Lung (tissue), 12 donors: ENCODE results near the gene BAHCC1. TPM values are rescaled to one million over a fixed set of nuclear protein-coding genes. Genes with fewer than 3 reads are reported as not detected.
A peak's percentile ranks its signal among the peaks of the same experiment; 100 is the strongest.

Experiments used
- ATAC-seq: fragments of 200-7000 bp; cut with Tn5 transposase; one replicate; pipeline ENCODE4 v1.9.1; 2020; ENCODE audit warnings: moderate number of reproducible peaks; ENCODE audit not compliant: insufficient read depth, low FRiP score
- DNase-seq, 3 donors: peaks; one replicate each; pipeline ENCODE4 v3.0.0-alpha.2; 2013 to 2017
- H3K27ac ChIP-seq, 2 donors: one replicate each; pipeline ENCODE4 v1.5.1; 2013; ENCODE audit warnings: mild to moderate bottlenecking in 2 of 2, moderate library complexity in 2 of 2, control low read depth in 1 of 2, inconsistent platforms in 1 of 2, low read depth in 1 of 2, low read length in 1 of 2
- H3K27me3 ChIP-seq, 3 donors: one replicate each; pipeline ENCODE4 v1.5.1; 2013; ENCODE audit warnings: low read length in 2 of 3; ENCODE audit not compliant: control insufficient read depth in 3 of 3, insufficient read depth in 3 of 3
- H3K36me3 ChIP-seq, 4 donors: one replicate each; pipeline ENCODE4 v1.5.1; 2013; ENCODE audit warnings: low read length in 4 of 4, mild to moderate bottlenecking in 1 of 4, moderate library complexity in 1 of 4; ENCODE audit not compliant: control insufficient read depth in 4 of 4, insufficient read depth in 4 of 4
- H3K4me1 ChIP-seq, 5 donors: one replicate each; pipeline ENCODE4 v1.5.1; 2013; ENCODE audit warnings: low read length in 5 of 5, mild to moderate bottlenecking in 2 of 5, moderate library complexity in 1 of 5; ENCODE audit not compliant: control insufficient read depth in 5 of 5, insufficient read depth in 5 of 5
- H3K4me3 ChIP-seq: one replicate; pipeline ENCODE4 v1.5.1; 2013; ENCODE audit warnings: mild to moderate bottlenecking, control low read depth, moderate library complexity
- H3K9ac ChIP-seq, 2 donors: one replicate each; pipeline ENCODE4 v1.5.1; 2013; ENCODE audit warnings: low read length in 2 of 2, control low read depth in 1 of 2; ENCODE audit not compliant: insufficient read depth in 1 of 2
- H3K9me3 ChIP-seq, 4 donors: one replicate each; pipeline ENCODE4 v1.5.1; 2013; ENCODE audit warnings: low read length in 3 of 4, mild to moderate bottlenecking in 1 of 4, moderate library complexity in 1 of 4; ENCODE audit not compliant: control insufficient read depth in 4 of 4, insufficient read depth in 3 of 4
- CTCF ChIP-seq: IDR thresholded peaks from 2 replicates; pipeline ENCODE4 v1.5.1; 2012; ENCODE audit warnings: mild to moderate bottlenecking; ENCODE audit errors: control extremely low read depth, extremely low read depth
- WGBS, 2 donors: extraction: QIAGEN DNeasy Blood & Tissue Kit; methylation state at CpG; one replicate each; pipeline ENCODE4 v1.1.7; 2013; 5-methylcytosine and 5-hydroxymethylcytosine counted together
- polyA plus RNA-seq, 2 donors: library from polyadenylated mRNA; stranded (reverse); fragments of 200-250 nt; gene quantifications; one replicate each; pipeline ENCODE4 v1.2.1, GENCODE V29; 2013
- total RNA-seq, 2 donors: library from RNA; depleted of rRNA in 1 of 2; stranded (reverse); fragments of >200 nt in 1 of 2; gene quantifications; one replicate each; pipeline ENCODE4 v1.2.1, GENCODE V29; 2014 to 2021
- donor health status: control.
- donor health status: control.
- donor health status: Bipolar disorder and iron deficiency.
- donor health status: healthy.
- donor health status: DM: yes; HTN: yes; CAD: no.

The BAHCC1 gene
- total and polyA plus RNA-seq, 4 donors: 7.6 to 24.9 (median 17.5) TPM

DNA sequence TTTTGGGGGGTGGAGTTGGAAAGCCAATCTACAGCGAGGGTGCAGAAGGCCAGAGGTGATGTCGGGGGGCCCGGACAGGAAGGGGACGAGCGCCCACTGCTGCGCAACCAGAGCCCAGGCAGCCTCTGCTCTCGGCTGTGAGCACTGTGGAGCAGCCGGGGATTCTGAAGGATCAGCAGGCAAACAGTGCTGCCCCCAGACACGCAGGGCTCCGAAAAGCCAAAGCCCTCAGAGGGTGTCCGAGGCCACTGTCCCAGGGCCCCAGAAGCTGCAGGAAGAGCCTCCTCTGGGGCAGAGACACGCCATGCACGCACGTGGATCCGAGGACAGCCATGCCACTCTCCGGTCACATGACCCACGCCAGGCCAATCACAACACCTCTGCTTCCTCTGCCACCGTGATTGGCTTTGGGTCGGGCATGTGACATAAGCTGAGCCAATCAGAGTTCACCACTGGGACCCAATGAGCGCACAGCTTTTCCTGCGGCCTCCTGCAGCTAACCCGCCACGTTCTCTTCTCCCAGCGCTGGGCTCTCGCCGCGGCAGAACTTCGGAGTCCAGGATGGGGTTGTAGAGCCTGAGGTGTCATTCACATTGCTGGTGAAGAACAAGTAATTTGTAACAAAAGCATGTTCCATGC lies 76.7 kb downstream of the BAHCC1 start:
- H3K36me3 ChIP-seq: no peaks in the 10 kb centered on the region
- peak in 2 of 3 donors; percentile 59 to 60 for DNase-seq
- ATAC-seq: no peak

DNA sequence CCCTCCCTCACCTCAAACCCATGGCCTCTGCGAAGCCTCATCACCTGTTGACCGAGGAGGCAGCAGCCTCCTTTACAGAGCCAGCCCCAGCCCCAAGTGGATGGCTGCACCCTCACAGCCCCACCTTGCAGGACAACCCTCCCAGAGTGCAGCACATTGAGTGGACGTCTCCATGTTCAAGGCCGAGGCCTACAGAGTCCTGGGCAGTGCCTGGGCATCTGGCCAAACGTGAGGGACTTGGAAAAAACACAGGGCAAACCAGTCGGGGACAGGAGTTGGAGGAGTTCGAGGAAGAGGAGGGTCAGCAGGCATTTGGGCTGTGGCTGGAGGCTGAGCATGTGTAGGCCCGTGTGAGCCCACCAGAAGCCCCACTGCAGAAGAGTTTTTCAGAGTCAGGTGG lies 77.8 kb downstream of the BAHCC1 start:
- Histone ChIP-seq H3K36me3 (no peaks in the 10 kb centered on the region), H3K9ac (no peak overlapping the region)

More for the DNA sequence above, 76.7 kb downstream of the BAHCC1 start:
- Histone ChIP-seq H3K27ac (no peak overlapping the region), H3K27me3 (no peaks in the 10 kb centered on the region), H3K9ac (no peak overlapping the region), H3K4me3 (no peak overlapping the region), H3K4me1 (peaks cover 0 to 12% (median 0%) of the 10 kb centered on the region in 5 donors), H3K9me3 (peaks cover 0 to 4% (median 0%) of the 10 kb centered on the region in 4 donors)
- no peak for TF ChIP-seq CTCF
- WGBS, 2 donors: 86% methylated on average over 28 of the region's 28 CpGs

DNA sequence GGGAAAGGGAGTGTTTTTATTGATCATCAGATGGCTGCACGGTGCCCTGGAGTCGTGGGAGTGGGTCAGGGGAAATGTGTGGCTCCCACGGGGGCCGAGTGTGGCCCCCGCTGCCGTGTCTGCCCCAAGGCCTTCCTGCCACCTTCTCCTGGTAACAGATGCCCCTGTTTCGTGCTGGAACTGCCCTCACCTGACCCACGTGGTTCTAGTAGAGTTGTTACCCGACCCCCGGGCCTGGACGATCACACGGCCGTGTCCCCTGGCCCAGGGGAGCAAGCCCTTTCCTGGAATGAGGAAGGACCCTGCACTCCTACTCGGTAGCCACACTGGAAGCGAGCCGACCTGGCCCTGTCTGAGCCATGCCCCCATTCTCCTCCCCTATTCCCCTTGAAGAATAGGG lies 79.7 kb downstream of the BAHCC1 start:
- no peaks in the 10 kb centered on the region for H3K27me3 ChIP-seq

More for the DNA sequence above, 77.8 kb downstream of the BAHCC1 start:
- peaks cover 0 to 10% (median 0%) of the 10 kb centered on the region in 5 donors for H3K4me1 ChIP-seq
- WGBS, 2 donors: 71 to 85% methylated on average over 8 of the region's 8 CpGs
- peaks cover 0 to 4% (median 0%) of the 10 kb centered on the region in 4 donors for H3K9me3 ChIP-seq
- H3K4me3 ChIP-seq: no peak overlapping the region
- no peaks in the 10 kb centered on the region for H3K27me3 ChIP-seq
- ATAC-seq: no peak
- no peak overlapping the region for H3K27ac ChIP-seq
- no peak for DNase-seq
- TF ChIP-seq CTCF: no peak

More for the DNA sequence above, 79.7 kb downstream of the BAHCC1 start:
- 84% methylated on average over 15 to 16 of the region's 16 CpGs for WGBS, 2 donors
- ATAC-seq (no peak), DNase-seq (no peak)
- peaks cover 0 to 6% (median 0%) of the 10 kb centered on the region in 5 donors for H3K4me1 ChIP-seq
- TF ChIP-seq CTCF: no peak
- no peak overlapping the region for H3K4me3 ChIP-seq
- no peak overlapping the region for H3K27ac ChIP-seq
- H3K9me3 ChIP-seq: peaks cover 0 to 4% (median 0%) of the 10 kb centered on the region in 4 donors
- H3K36me3 ChIP-seq: no peaks in the 10 kb centered on the region
- H3K9ac ChIP-seq: no peak overlapping the region
